Rectal smooth muscle tissue (tissue), 1 donor: ENCODE results near the gene ADAM11.
"Not testable (repeated sequence)": the region's sequence is repeated elsewhere in the genome, so short reads cannot be mapped to it uniquely, and the experiment has no call there.

Experiments used
- H3K27ac ChIP-seq: one replicate; pipeline ENCODE4 v1.7.0; 2013; ENCODE audit warnings: low read depth, low read length, inconsistent platforms
- H3K27me3 ChIP-seq: one replicate; pipeline ENCODE4 v1.7.0; 2013; ENCODE audit warnings: low read length; ENCODE audit not compliant: control insufficient read depth, insufficient read depth
- H3K36me3 ChIP-seq: one replicate; pipeline ENCODE4 v1.7.0; 2013; ENCODE audit warnings: low read length; ENCODE audit not compliant: control insufficient read depth, insufficient read depth
- H3K4me1 ChIP-seq: one replicate; pipeline ENCODE4 v1.7.0; 2013; ENCODE audit warnings: low read length; ENCODE audit not compliant: control insufficient read depth, insufficient read depth
- H3K4me3 ChIP-seq: one replicate; pipeline ENCODE4 v1.7.0; 2013; ENCODE audit warnings: low read length
- H3K9ac ChIP-seq: one replicate; pipeline ENCODE4 v1.7.0; 2013; ENCODE audit warnings: low read length

The ADAM11 gene

GRCh38 chr17:44795928-44796327, 37.1 kb downstream of the ADAM11 start:
- no peak overlapping the region for H3K9ac ChIP-seq
- peak overlapping the region; percentile 74 for H3K27ac ChIP-seq
- peaks cover 31% of the 10 kb centered on the region for H3K4me1 ChIP-seq
- no peaks in the 10 kb centered on the region for H3K27me3 ChIP-seq
- no peak overlapping the region for H3K4me3 ChIP-seq
- no peaks in the 10 kb centered on the region for H3K36me3 ChIP-seq

GRCh38 chr17:44796731-44797130, 37.9 kb downstream of the ADAM11 start:
- Histone ChIP-seq H3K4me3 (peak overlapping the region; percentile 18), H3K36me3 (no peaks in the 10 kb centered on the region), H3K9ac (no peak overlapping the region), H3K27ac (peak overlapping the region; percentile 74), H3K27me3 (no peaks in the 10 kb centered on the region), H3K4me1 (peaks cover 36% of the 10 kb centered on the region)

DNA sequence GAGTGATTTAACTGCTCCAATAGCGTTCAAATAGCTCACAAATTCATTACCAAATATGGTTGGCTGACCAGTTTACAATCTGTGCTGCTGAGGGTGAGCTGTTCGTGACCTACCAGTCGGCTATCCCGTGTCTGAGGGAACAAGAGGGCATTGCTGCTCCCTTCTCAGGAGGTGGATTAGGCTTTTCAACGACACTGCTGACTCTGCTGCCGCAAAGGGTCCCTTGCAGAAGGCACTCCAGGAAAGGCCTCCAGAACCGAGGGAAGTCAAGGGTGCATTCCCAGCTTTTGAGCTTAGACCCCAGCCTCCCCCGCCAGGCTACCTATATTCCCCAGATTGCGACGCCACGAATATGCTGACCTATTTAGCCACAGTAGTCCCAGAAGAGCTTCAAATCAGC, 39.0 kb downstream of the ADAM11 start:
- peak overlapping the region; percentile 84 for H3K27ac ChIP-seq
- no peak overlapping the region for H3K9ac ChIP-seq

GRCh38 chr17:44798356-44798755, 39.6 kb downstream of the ADAM11 start:
- no peak overlapping the region for H3K4me3 ChIP-seq
- peak overlapping the region; percentile 84 for H3K27ac ChIP-seq
- H3K36me3 ChIP-seq, result no peaks in the 10 kb centered on the region
- H3K9ac ChIP-seq, result no peak overlapping the region
- no peaks in the 10 kb centered on the region for H3K27me3 ChIP-seq
- peaks cover 53% of the 10 kb centered on the region for H3K4me1 ChIP-seq

More for the DNA sequence above, 39.0 kb downstream of the ADAM11 start:
- Histone ChIP-seq H3K27me3 (no peaks in the 10 kb centered on the region), H3K4me3 (no peak overlapping the region), H3K36me3 (no peaks in the 10 kb centered on the region), H3K4me1 (peaks cover 47% of the 10 kb centered on the region)

DNA sequence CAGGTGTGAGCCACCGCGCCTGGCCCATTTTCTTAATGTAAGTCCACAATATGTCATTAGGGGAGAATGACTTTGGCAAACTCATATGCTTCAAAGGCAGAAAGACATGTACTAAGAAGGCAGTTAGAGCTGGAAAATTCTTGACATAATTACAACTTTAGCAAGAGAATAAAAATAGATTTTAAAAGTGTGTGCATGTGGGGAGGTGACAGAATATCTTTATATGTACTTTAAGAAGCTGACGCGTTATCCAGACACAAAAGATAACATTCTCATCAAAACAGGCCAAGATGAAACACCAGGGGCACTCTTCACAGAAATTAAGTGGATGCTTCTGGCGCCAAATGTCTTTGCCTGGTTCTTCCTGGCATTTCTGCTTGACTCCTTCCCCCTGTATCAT, 43.1 kb downstream of the ADAM11 start:
- H3K4me3 ChIP-seq, result no peak overlapping the region
- peak overlapping the region; percentile 91 for H3K27ac ChIP-seq

GRCh38 chr17:44804302-44805089, 45.7 kb downstream of the ADAM11 start:
- Histone ChIP-seq H3K36me3 (no peaks in the 10 kb centered on the region), H3K4me1 (peaks cover 70% of the 10 kb centered on the region), H3K27ac (peak overlapping the region; percentile 91), H3K9ac (no peak overlapping the region), H3K27me3 (no peaks in the 10 kb centered on the region), H3K4me3 (peak overlapping the region; percentile 4)

More for the DNA sequence above, 43.1 kb downstream of the ADAM11 start:
- no peaks in the 10 kb centered on the region for H3K27me3 ChIP-seq
- H3K36me3 ChIP-seq, result no peaks in the 10 kb centered on the region
- peaks cover 72% of the 10 kb centered on the region for H3K4me1 ChIP-seq
- H3K9ac ChIP-seq, result no peak overlapping the region

DNA sequence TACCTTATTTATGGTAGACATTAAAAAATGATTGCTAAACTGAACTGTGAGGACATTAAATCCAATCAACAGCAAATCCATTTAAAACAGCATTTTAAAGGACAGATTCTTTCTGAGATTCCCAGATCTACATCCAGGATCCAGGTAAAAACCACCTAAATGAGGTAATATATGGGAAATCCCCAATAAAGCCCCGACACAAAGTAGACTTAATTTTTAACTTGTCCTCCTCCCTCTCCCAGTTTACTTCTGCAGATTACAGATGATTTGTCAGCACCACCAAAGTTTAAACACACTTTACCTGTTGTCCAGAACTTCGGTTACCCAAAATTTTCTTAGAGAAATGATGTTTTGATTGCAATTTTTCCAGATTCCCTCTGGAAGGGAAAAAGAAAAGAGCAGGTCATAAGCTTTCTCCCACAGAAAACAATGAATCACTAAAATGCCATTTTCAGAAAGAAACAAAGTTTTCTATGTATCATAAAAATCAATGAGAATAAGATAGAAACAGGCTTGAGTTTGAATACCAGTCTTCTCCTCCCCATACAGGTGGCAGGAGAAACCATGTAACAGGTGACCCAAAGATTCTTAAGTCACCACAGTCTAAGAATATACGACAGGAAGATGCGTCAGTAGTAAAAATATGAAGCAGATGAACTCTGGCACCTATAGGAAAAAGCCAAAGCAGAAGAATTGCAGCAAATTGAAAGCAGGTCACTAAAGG, 48.5 kb downstream of the ADAM11 start:
- H3K36me3 ChIP-seq, result no peaks in the 10 kb centered on the region
- peaks cover 61% of the 10 kb centered on the region for H3K4me1 ChIP-seq
- H3K27me3 ChIP-seq, result no peaks in the 10 kb centered on the region
- H3K27ac ChIP-seq, result peak overlapping the region; percentile 78
- H3K4me3 ChIP-seq, result no peak overlapping the region
- H3K9ac ChIP-seq, result no peak overlapping the region

- Histone ChIP-seq H3K36me3 (no peaks in the 10 kb centered on the region), H3K4me1 (peaks cover 58% of the 10 kb centered on the region), H3K27ac (peak overlapping the region; percentile 78), H3K9ac (no peak overlapping the region), H3K4me3 (no peak overlapping the region), H3K27me3 (no peaks in the 10 kb centered on the region)
Measured at GRCh38 chr17:44807817-44808155, 49.0 kb downstream of the ADAM11 start.

GRCh38 chr17:44808156-44808555, 49.4 kb downstream of the ADAM11 start:
- Histone ChIP-seq H3K4me3 (no peak overlapping the region), H3K27ac (peak overlapping the region; percentile 78), H3K4me1 (peaks cover 54% of the 10 kb centered on the region), H3K9ac (no peak overlapping the region), H3K36me3 (no peaks in the 10 kb centered on the region), H3K27me3 (no peaks in the 10 kb centered on the region)

DNA sequence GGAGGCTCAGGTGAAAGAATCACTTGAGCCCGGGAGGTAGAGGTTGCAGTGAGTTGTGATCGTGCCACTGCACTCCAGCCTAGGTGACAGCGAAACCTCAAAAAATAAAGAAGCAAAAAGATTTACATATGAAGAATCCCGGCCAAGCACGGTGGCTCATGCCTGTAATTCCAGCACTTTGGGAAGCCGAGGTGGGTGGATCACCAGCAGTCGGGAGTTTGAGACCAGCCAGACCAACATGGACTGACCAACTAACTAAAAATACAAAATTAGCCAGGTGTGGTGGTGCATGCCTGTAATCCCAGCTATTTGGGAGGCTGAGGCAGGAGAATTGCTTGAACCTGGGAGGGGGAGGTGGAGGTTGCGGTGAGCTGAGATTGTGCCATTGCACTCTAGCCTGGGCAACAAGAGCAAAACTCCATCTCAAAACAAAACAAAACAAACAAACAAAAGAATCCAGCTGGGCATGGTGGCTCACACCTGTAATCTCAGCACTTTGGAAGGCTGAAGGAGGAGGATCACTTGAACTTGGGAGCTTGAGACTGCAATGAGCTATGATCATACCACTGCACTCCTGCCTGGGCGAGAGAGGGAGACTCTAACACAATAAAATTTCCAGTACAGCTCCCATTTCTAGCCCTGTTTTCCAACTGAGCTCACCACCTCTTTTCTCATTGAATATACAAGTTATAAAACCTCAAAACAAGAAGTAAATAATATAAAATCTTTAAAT, 50.0 kb downstream of the ADAM11 start:
- peak overlapping the region; percentile 78 for H3K27ac ChIP-seq
- H3K9ac ChIP-seq, H3K4me3 ChIP-seq, H3K27me3 ChIP-seq, H3K36me3 ChIP-seq: not testable (repeated sequence)
- H3K4me1 ChIP-seq, result peaks cover 47% of the 10 kb centered on the region

GRCh38 chr17:44812263-44812662, 53.5 kb downstream of the ADAM11 start:
- Histone ChIP-seq H3K36me3 (no peaks in the 10 kb centered on the region), H3K27ac (peak overlapping the region; percentile 64), H3K4me3 (no peak overlapping the region), H3K9ac (no peak overlapping the region), H3K27me3 (no peaks in the 10 kb centered on the region), H3K4me1 (peaks cover 22% of the 10 kb centered on the region)

DNA sequence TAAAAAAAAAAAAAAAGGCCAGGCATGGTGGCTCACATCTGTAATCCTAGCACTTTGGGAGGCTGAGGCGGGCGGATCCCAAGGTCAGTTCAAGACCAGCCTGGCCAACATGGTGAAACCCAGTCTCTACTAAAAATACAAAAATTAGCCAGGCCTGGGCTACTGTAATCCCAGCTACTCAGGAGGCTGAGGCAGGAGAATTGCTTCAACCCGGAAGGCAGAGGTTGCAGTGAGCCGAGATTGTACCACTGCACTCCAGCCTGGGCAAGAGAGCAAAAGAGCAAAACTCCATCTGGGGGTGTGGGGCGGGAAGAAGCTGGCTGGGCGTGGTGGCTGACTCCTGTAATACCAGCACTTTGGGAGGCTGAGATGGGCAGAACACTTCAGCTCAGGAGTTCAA, 59.7 kb downstream of the ADAM11 start:
- H3K4me3 ChIP-seq, H3K27me3 ChIP-seq, H3K36me3 ChIP-seq, H3K9ac ChIP-seq: not testable (repeated sequence)
- Histone ChIP-seq H3K27ac (peak overlapping the region; percentile 48), H3K4me1 (peaks cover 22% of the 10 kb centered on the region)
